Type B pancreatic cell (in vitro differentiated cells): ENCODE measurements around the gene PCDH19. TPM values are rescaled to one million over a fixed set of nuclear protein-coding genes. Genes with fewer than 3 reads are reported as not detected.

Experiments used
- DNase-seq: peaks from one replicate; pipeline ENCODE4 v3.0.0; 2021; ENCODE audit warnings: mixed read lengths; ENCODE audit not compliant: unreplicated experiment; ENCODE audit errors: extremely low spot score
- H3K27ac Mint-ChIP-seq: 2 replicates; pipeline ENCODE4 v1.8.0; 2021; ENCODE audit warnings: mild to moderate bottlenecking, mixed read lengths
- H3K27me3 Mint-ChIP-seq: 2 replicates; pipeline ENCODE4 v1.8.0; 2021; ENCODE audit warnings: mixed read lengths
- H3K36me3 Mint-ChIP-seq: 2 replicates; pipeline ENCODE4 v1.8.0; 2021; ENCODE audit warnings: mixed read lengths
- H3K4me1 Mint-ChIP-seq: one replicate; pipeline ENCODE4 v1.8.0; 2021; ENCODE audit warnings: mixed read lengths; ENCODE audit not compliant: unreplicated experiment
- H3K4me3 Mint-ChIP-seq: 2 replicates; pipeline ENCODE4 v1.8.0; 2021; ENCODE audit warnings: mild to moderate bottlenecking, mixed read lengths
- H3K9me3 Mint-ChIP-seq: 2 replicates; pipeline ENCODE4 v1.8.0; 2021; ENCODE audit warnings: mixed read lengths
- CTCF ChIP-seq: fragments of 200-600 bp; sonication (generic); conservative IDR thresholded peaks from 2 replicates; pipeline ENCODE4 v1.5.0; 2021; ENCODE audit warnings: antibody characterized with exemption, mild to moderate bottlenecking
- total RNA-seq: library from RNA; stranded (reverse); gene quantifications from 2 replicates; pipeline ENCODE4 v1.2.1, GENCODE V29; 2021; ENCODE audit warnings: low replicate concordance

Gene PCDH19
- total RNA-seq, 1 donor from 2014 or later, result 61.6 TPM

GRCh38 chrX:100274916-100275315 is 135.2 kb downstream of the PCDH19 start:
- H3K4me3 Mint-ChIP-seq, result no peak overlapping the region
- peaks cover 5% of the 10 kb centered on the region for H3K36me3 Mint-ChIP-seq
- no peaks in the 10 kb centered on the region for H3K27me3 Mint-ChIP-seq
- DNase-seq, result no peak
- no peaks in the 10 kb centered on the region for H3K9me3 Mint-ChIP-seq
- TF ChIP-seq CTCF, result no peak
- peaks cover 18% of the 10 kb centered on the region for H3K4me1 Mint-ChIP-seq
- H3K27ac Mint-ChIP-seq, result no peak overlapping the region

GRCh38 chrX:100265179-100265578 is 144.9 kb downstream of the PCDH19 start:
- Mint-ChIP-seq H3K4me1 (no peaks in the 10 kb centered on the region), H3K4me3 (no peak overlapping the region), H3K27ac (no peak overlapping the region), H3K9me3 (no peaks in the 10 kb centered on the region), H3K36me3 (peaks cover 2% of the 10 kb centered on the region), H3K27me3 (peaks cover 7% of the 10 kb centered on the region)
- TF ChIP-seq CTCF, result no peak
- no peak for DNase-seq

- Mint-ChIP-seq H3K27ac (no peak overlapping the region), H3K36me3 (no peaks in the 10 kb centered on the region), H3K9me3 (no peaks in the 10 kb centered on the region), H3K4me3 (no peak overlapping the region), H3K27me3 (peaks cover 4% of the 10 kb centered on the region), H3K4me1 (no peaks in the 10 kb centered on the region)
- DNase-seq, result no peak
- no peak for TF ChIP-seq CTCF
Observed at GRCh38 chrX:100264200-100264599, 145.9 kb downstream of the PCDH19 start.

DNA sequence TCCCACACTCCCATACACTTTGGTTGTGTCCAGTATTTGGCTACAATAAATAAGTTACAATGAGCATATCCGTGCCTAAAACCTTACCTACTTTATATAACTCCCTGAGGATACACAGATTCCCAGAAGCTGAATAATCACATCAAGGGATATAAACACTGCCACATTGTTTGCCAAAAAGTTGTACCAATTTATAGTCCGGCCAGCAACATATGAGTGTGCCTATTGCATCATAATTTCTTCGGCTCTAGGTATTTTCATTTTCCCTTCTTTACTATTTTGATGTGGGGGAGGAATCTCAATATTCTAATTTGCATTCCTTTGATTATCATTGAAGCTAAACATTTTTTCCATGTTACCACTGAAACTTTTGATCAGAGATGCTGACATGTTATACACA is 146.4 kb downstream of the PCDH19 start:
- TF ChIP-seq CTCF, result no peak
- Mint-ChIP-seq H3K36me3 (no peaks in the 10 kb centered on the region), H3K9me3 (no peaks in the 10 kb centered on the region), H3K27ac (no peak overlapping the region), H3K4me3 (no peak overlapping the region), H3K27me3 (peaks cover 4% of the 10 kb centered on the region), H3K4me1 (no peaks in the 10 kb centered on the region)
- DNase-seq, result no peak

- no peak overlapping the region for H3K4me3 Mint-ChIP-seq
- DNase-seq, result no peak
- H3K36me3 Mint-ChIP-seq, result no peaks in the 10 kb centered on the region
- H3K27me3 Mint-ChIP-seq, result no peaks in the 10 kb centered on the region
- no peaks in the 10 kb centered on the region for H3K4me1 Mint-ChIP-seq
- no peak for TF ChIP-seq CTCF
- no peak overlapping the region for H3K27ac Mint-ChIP-seq
- peaks cover 6% of the 10 kb centered on the region for H3K9me3 Mint-ChIP-seq
Observed at GRCh38 chrX:100248885-100249493, 161.1 kb downstream of the PCDH19 start.

DNA sequence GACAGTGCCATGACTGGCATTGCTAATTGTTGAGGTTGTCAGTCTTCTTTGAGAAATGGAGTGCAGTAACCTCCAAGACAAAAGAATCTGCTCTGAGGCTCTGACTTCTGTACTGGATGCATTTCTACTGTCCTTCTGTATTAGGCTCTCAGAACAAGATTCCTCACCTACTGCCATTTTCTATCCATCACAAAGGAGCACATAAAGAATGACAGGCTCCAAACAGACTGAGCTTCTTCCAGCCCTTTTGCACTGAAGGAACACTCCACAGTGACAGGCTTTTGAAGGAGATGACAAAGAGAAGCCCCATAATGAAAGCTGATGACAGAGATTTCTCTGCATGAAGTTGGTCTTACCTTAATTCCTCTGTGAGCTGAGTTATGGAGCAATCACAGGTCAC is 162.2 kb downstream of the PCDH19 start:
- H3K27me3 Mint-ChIP-seq, result no peaks in the 10 kb centered on the region
- no peaks in the 10 kb centered on the region for H3K4me1 Mint-ChIP-seq
- no peak for TF ChIP-seq CTCF
- H3K36me3 Mint-ChIP-seq, result no peaks in the 10 kb centered on the region
- no peak overlapping the region for H3K4me3 Mint-ChIP-seq
- no peak overlapping the region for H3K27ac Mint-ChIP-seq
- peaks cover 4% of the 10 kb centered on the region for H3K9me3 Mint-ChIP-seq
- DNase-seq, result no peak
